Mammary epithelial cell (primary cell): ENCODE measurements around the gene PCDH17.

Experiments
- EZH2 ChIP-seq: IDR thresholded peaks from 2 replicates; pipeline ENCODE4 v1.6.1; 2012; ENCODE audit warnings: low read length, inconsistent platforms, borderline replicate concordance
- TF ChIP-seq, protein P1 (sequence below), 2 donors: IDR thresholded peaks in 1 of 2; conservative IDR thresholded peaks in 1 of 2; 2 replicates each; pipeline ENCODE4 v1.5.1; 2011 to 2012; ENCODE audit warnings: inconsistent platforms in 2 of 2, low read length in 2 of 2, mild to moderate bottlenecking in 2 of 2, control low read depth in 1 of 2, low read depth in 1 of 2; ENCODE audit not compliant: insufficient read depth in 1 of 2; ENCODE audit errors: extremely low read depth in 1 of 2

DNA sequence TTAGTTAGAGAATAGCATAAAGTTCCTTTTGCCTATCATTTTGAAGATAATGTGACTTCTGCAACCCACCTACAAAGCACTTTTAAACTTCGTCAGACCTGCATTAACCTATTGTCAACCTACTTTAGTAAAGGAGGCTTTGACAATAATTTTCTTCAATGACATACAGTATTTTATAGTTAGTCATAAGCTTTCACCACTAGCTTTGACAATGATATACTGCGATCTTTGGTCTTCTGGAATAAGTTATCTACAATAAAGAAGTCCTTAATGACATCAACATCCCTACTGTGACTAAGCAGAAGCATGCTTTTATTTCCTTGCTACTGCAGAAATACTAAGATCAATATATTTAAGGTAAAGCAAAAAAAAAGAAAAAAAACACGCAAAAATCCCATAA lies 9.5 kb downstream of the PCDH17 start:
- TF ChIP-seq, protein P1, sequence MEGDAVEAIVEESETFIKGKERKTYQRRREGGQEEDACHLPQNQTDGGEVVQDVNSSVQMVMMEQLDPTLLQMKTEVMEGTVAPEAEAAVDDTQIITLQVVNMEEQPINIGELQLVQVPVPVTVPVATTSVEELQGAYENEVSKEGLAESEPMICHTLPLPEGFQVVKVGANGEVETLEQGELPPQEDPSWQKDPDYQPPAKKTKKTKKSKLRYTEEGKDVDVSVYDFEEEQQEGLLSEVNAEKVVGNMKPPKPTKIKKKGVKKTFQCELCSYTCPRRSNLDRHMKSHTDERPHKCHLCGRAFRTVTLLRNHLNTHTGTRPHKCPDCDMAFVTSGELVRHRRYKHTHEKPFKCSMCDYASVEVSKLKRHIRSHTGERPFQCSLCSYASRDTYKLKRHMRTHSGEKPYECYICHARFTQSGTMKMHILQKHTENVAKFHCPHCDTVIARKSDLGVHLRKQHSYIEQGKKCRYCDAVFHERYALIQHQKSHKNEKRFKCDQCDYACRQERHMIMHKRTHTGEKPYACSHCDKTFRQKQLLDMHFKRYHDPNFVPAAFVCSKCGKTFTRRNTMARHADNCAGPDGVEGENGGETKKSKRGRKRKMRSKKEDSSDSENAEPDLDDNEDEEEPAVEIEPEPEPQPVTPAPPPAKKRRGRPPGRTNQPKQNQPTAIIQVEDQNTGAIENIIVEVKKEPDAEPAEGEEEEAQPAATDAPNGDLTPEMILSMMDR (conservative IDR thresholded peaks at IDR 0.05 in 1 of 2, IDR thresholded peaks at IDR 0.05 in 1 of 2; ENCODE audit: extremely low read depth in 1 of 2, insufficient read depth in 1 of 2, low read depth in 1 of 2, low read length in 2 of 2): no peak
- no peak for TF ChIP-seq EZH2
